Measurements from ENCODE around the gene LRCH1. TPM values are rescaled to one million over a fixed set of nuclear protein-coding genes. Genes with fewer than 3 reads are reported as not detected.

LRCH1 gene
- polyA plus RNA-seq, 1 of the 3 experiments (the other 2 are of a cell fraction): 5.5 TPM

GRCh38 chr13:46642254-46642653 lies 89.3 kb downstream of the LRCH1 start:
- Histone ChIP-seq H3K4me2 (no peak overlapping the region), H3K9me3 (no peaks in the 10 kb centered on the region), H4K20me1 (ENCODE audit: insufficient read depth) (peaks cover 21% of the 10 kb centered on the region; the same call in 1 of the 2 replicates), H3K9me2 (no peaks in the 10 kb centered on the region), H2AFZ (ENCODE audit: low read depth) (no peak overlapping the region), H3K4me3 (ENCODE audit: low read depth in 2 of 2, low read length in 1 of 2) (no peak overlapping the region), H3K79me2 (ENCODE audit: insufficient read depth) (peaks cover 83% of the 10 kb centered on the region), H3K27ac (ENCODE audit: low read depth in 2 of 2, low read length in 1 of 2) (no peak overlapping the region), H3K4me1 (ENCODE audit: control insufficient read depth in 1 of 2, insufficient read depth in 2 of 2, low read depth in 1 of 2, low read length in 1 of 2) (peaks cover 9 to 44% of the 10 kb centered on the region in 2 experiments), H3K9ac (no peak overlapping the region), H3K36me3 (replicated peaks in 1 of 2; ENCODE audit: control insufficient read depth in 1 of 2, insufficient read depth in 2 of 2, low read length in 1 of 2) (no peaks in the 10 kb centered on the region), H3K27me3 (ENCODE audit: insufficient read depth) (no peaks in the 10 kb centered on the region), H3F3A (replicated peaks; ENCODE audit: insufficient read depth) (peaks cover 3% of the 10 kb centered on the region)
- no peak for DNase-seq
- TF ChIP-seq POLR2AphosphoS5 (IDR thresholded peaks at IDR 0.05; ENCODE audit: low read depth, low read length) (no peak), MXI1 (IDR thresholded peaks at IDR 0.05; ENCODE audit: low read depth, low read length) (no peak), FOXJ3 (CRISPR knock-in tag; IDR thresholded peaks at IDR 0.05) (no peak), EZH2phosphoT487 (IDR thresholded peaks at IDR 0.05; ENCODE audit: borderline replicate concordance, low read depth) (no peak), SIN3A (IDR thresholded peaks at IDR 0.05; ENCODE audit: borderline replicate concordance, low read depth, low read length) (no peak), FOSL2 (IDR thresholded peaks at IDR 0.05; ENCODE audit: borderline replicate concordance, low read depth) (no peak), FOXM1 (IDR thresholded peaks at IDR 0.05; ENCODE audit: low read depth) (no peak), CTCF (IDR thresholded peaks at IDR 0.05) (no peak), YY1 (IDR thresholded peaks at IDR 0.05; ENCODE audit: low read depth) (no peak), MAX (IDR thresholded peaks at IDR 0.05; ENCODE audit: low read depth) (no peak)
- POLR2A ChIA-PET: no interaction called here
- CTCF ChIA-PET: interaction anchor here (2.0 kb wide), 1 partner anchor 16 kb away, joined by 6 read pairs; no protein-coding TSS in a partner anchor
- WGBS (ENCODE audit: low lambda C conversion rate): 96% methylated on average over 4 of the region's 4 CpGs

- no peak overlapping the region for H3K4me3 ChIP-seq (ENCODE audit: low read depth in 2 of 2, low read length in 1 of 2)
- H3K79me2 ChIP-seq (ENCODE audit: insufficient read depth): peaks cover 88% of the 10 kb centered on the region
- DNase-seq: no peak
- H3K4me2 ChIP-seq: no peak overlapping the region
- H3K9me3 ChIP-seq: no peaks in the 10 kb centered on the region
- H3K9me2 ChIP-seq: no peaks in the 10 kb centered on the region
- TF ChIP-seq ELF1 (IDR thresholded peaks at IDR 0.05): no peak
- TF ChIP-seq CTCF (IDR thresholded peaks at IDR 0.05): no peak
- TF ChIP-seq FOXM1 (IDR thresholded peaks at IDR 0.05; ENCODE audit: low read depth): no peak
- no peak for TF ChIP-seq TAF1 (IDR thresholded peaks at IDR 0.05; ENCODE audit: borderline replicate concordance, low read depth, low read length)
- TF ChIP-seq TEAD4 (IDR thresholded peaks at IDR 0.05; ENCODE audit: borderline replicate concordance, insufficient read depth): no peak
- TF ChIP-seq NFIC (IDR thresholded peaks at IDR 0.05; ENCODE audit: borderline replicate concordance): no peak
- no peak for TF ChIP-seq EZH2phosphoT487 (IDR thresholded peaks at IDR 0.05; ENCODE audit: borderline replicate concordance, low read depth)
- no peak for TF ChIP-seq USF2 (IDR thresholded peaks at IDR 0.05; ENCODE audit: borderline replicate concordance, low read depth, low read length)
- no peak for TF ChIP-seq MXI1 (IDR thresholded peaks at IDR 0.05; ENCODE audit: low read depth, low read length)
- no peak for TF ChIP-seq GABPA (IDR thresholded peaks at IDR 0.05; ENCODE audit: low read depth)
- peak; percentile 22; the same call in 1 of the 2 replicates for TF ChIP-seq TCF12 (IDR thresholded peaks at IDR 0.05)
- no peak for TF ChIP-seq RAD21 (IDR thresholded peaks at IDR 0.05; ENCODE audit: low read length)
- peak; percentile 12; the same call in 1 of the 2 replicates for TF ChIP-seq GATA2 (CRISPR knock-in tag; IDR thresholded peaks at IDR 0.05)
- WGBS (ENCODE audit: low lambda C conversion rate): 67% methylated on average over 5 of the region's 5 CpGs
- H3K9ac ChIP-seq: no peak overlapping the region
- ChIA-PET POLR2A (no interaction called here), CTCF (interaction anchor here (1.0 to 2.0 kb wide), 3 partner anchors 15 to 149 kb away, joined by 3 to 6 read pairs (median 3); no protein-coding TSS in a partner anchor)
- no peaks in the 10 kb centered on the region for H3K27me3 ChIP-seq (ENCODE audit: insufficient read depth)
- no peak overlapping the region for H2AFZ ChIP-seq (ENCODE audit: low read depth)
- peaks cover 3% of the 10 kb centered on the region for H3F3A ChIP-seq (replicated peaks; ENCODE audit: insufficient read depth)
- peaks cover 23% of the 10 kb centered on the region for H4K20me1 ChIP-seq (ENCODE audit: insufficient read depth)
- H3K27ac ChIP-seq (ENCODE audit: low read depth in 2 of 2, low read length in 1 of 2): peak overlapping the region in 1 of 2 experiments; percentile 21; a peak in 2 of 4 replicates
- H3K4me1 ChIP-seq (ENCODE audit: control insufficient read depth in 1 of 2, insufficient read depth in 2 of 2, low read depth in 1 of 2, low read length in 1 of 2): peaks cover 9 to 39% of the 10 kb centered on the region in 2 experiments
- H3K36me3 ChIP-seq (replicated peaks in 1 of 2; ENCODE audit: control insufficient read depth in 1 of 2, insufficient read depth in 2 of 2, low read length in 1 of 2): no peaks in the 10 kb centered on the region
These were observed 90.3 kb downstream of the LRCH1 start for GRCh38 chr13:46643165-46643777.

All from SK-N-SH (cell line).